ENCODE measurements around the gene SRPK2.
A peak's percentile ranks its signal among the peaks of the same experiment; 100 is the strongest.
"Not testable (repeated sequence)": the region's sequence is repeated elsewhere in the genome, so short reads cannot be mapped to it uniquely, and the experiment has no call there.

SRPK2 gene

GRCh38 chr7:105399043-105399725 lies 10.5 kb upstream of the SRPK2 start:
- Histone ChIP-seq H3K4me3 (no peak overlapping the region), H3K9me3 (no peaks in the 10 kb centered on the region), H3K4me1 (peaks cover 4% of the 10 kb centered on the region), H3K27me3 (ENCODE audit: low read depth) (no peaks in the 10 kb centered on the region), H3K36me3 (replicated peaks) (no peaks in the 10 kb centered on the region)
- in situ Hi-C loops (cut with MboI; ENCODE audit: low sequenced_read_pairs): no loop called here
- no peak for DNase-seq (ENCODE audit: low spot score in 2 of 2)

- in situ Hi-C loops (cut with MboI; ENCODE audit: low sequenced_read_pairs): no loop called here
- H3K9me3 ChIP-seq: no peaks in the 10 kb centered on the region
- H3K36me3 ChIP-seq (replicated peaks): no peaks in the 10 kb centered on the region
- H3K4me3 ChIP-seq: no peak overlapping the region
- no peak for DNase-seq (ENCODE audit: low spot score in 2 of 2)
- H3K4me1 ChIP-seq: peaks cover under 1% of the 10 kb centered on the region; the same call in 1 of the 2 replicates
- H3K27me3 ChIP-seq (ENCODE audit: low read depth): no peaks in the 10 kb centered on the region
Measured at GRCh38 chr7:105396566-105396965, 7.8 kb upstream of the SRPK2 start.

GRCh38 chr7:105391429-105391828 lies 2.7 kb upstream of the SRPK2 start:
- Histone ChIP-seq H3K27me3 (ENCODE audit: low read depth) (no peaks in the 10 kb centered on the region), H3K4me3 (no peak overlapping the region), H3K9me3 (no peaks in the 10 kb centered on the region), H3K36me3 (replicated peaks) (no peaks in the 10 kb centered on the region), H3K4me1 (peaks cover 7% of the 10 kb centered on the region)
- no peak for DNase-seq (ENCODE audit: low spot score in 2 of 2)
- in situ Hi-C loops (cut with MboI; ENCODE audit: low sequenced_read_pairs): no loop called here

GRCh38 chr7:105389889-105390288 lies 1.2 kb upstream of the SRPK2 start:
- H3K27me3 ChIP-seq (ENCODE audit: low read depth): no peaks in the 10 kb centered on the region
- DNase-seq (ENCODE audit: low spot score in 2 of 2): no peak
- in situ Hi-C loops (cut with MboI; ENCODE audit: low sequenced_read_pairs): no loop called here
- 0 out of 2 replicates have a peak, but pooled peaks cover 3% of the 10 kb centered on the region for H3K36me3 ChIP-seq (replicated peaks)
- H3K4me1 ChIP-seq: peaks cover 7% of the 10 kb centered on the region
- no peaks in the 10 kb centered on the region for H3K9me3 ChIP-seq
- no peak overlapping the region for H3K4me3 ChIP-seq

GRCh38 chr7:105389088-105389650 lies 448 bp upstream of the SRPK2 start:
- peaks cover 7% of the 10 kb centered on the region for H3K4me1 ChIP-seq
- peak; percentile 35 to 74 for DNase-seq (ENCODE audit: low spot score in 2 of 2)
- peak overlapping the region; percentile 35 for H3K4me3 ChIP-seq
- no peaks in the 10 kb centered on the region for H3K27me3 ChIP-seq (ENCODE audit: low read depth)
- in situ Hi-C loops (cut with MboI; ENCODE audit: low sequenced_read_pairs): no loop called here
- H3K36me3 ChIP-seq (replicated peaks): 0 out of 2 replicates have a peak, but pooled peaks cover 3% of the 10 kb centered on the region
- H3K9me3 ChIP-seq: no peaks in the 10 kb centered on the region

- in situ Hi-C loops (cut with MboI; ENCODE audit: low sequenced_read_pairs): no loop called here
Measured at GRCh38 chr7:105387508-105388355, 989 bp downstream of the SRPK2 start.

GRCh38 chr7:105377903-105378302 lies 10.8 kb downstream of the SRPK2 start:
- Histone ChIP-seq H3K36me3 (replicated peaks) (no peaks in the 10 kb centered on the region), H3K9me3 (no peaks in the 10 kb centered on the region), H3K4me1 (no peaks in the 10 kb centered on the region), H3K27me3 (ENCODE audit: low read depth) (no peaks in the 10 kb centered on the region), H3K4me3 (no peak overlapping the region)
- DNase-seq (ENCODE audit: low spot score in 2 of 2): no peak
- in situ Hi-C loops (cut with MboI; ENCODE audit: low sequenced_read_pairs): no loop called here

More at GRCh38 chr7:105387508-105388355, 989 bp downstream of the SRPK2 start:
- H3K36me3 ChIP-seq (replicated peaks): 0 out of 2 replicates have a peak, but pooled peaks cover 3% of the 10 kb centered on the region
- H3K9me3 ChIP-seq: no peaks in the 10 kb centered on the region
- no peaks in the 10 kb centered on the region for H3K27me3 ChIP-seq (ENCODE audit: low read depth)
- DNase-seq (ENCODE audit: low spot score in 2 of 2): peak; percentile 61 to 85
- H3K4me1 ChIP-seq: peaks cover 11% of the 10 kb centered on the region
- H3K4me3 ChIP-seq: peak overlapping the region; percentile 64

GRCh38 chr7:105376908-105377533 lies 11.7 kb downstream of the SRPK2 start:
- H3K9me3 ChIP-seq: no peaks in the 10 kb centered on the region
- H3K4me1 ChIP-seq: no peaks in the 10 kb centered on the region
- DNase-seq (ENCODE audit: low spot score in 2 of 2): no peak
- H3K4me3 ChIP-seq: no peak overlapping the region
- no peaks in the 10 kb centered on the region for H3K36me3 ChIP-seq (replicated peaks)
- in situ Hi-C loops (cut with MboI; ENCODE audit: low sequenced_read_pairs): no loop called here
- H3K27me3 ChIP-seq (ENCODE audit: low read depth): no peaks in the 10 kb centered on the region

GRCh38 chr7:105369944-105370343 lies 18.8 kb downstream of the SRPK2 start:
- DNase-seq (ENCODE audit: low spot score in 2 of 2): no peak
- Histone ChIP-seq H3K9me3 (no peaks in the 10 kb centered on the region), H3K27me3 (ENCODE audit: low read depth) (no peaks in the 10 kb centered on the region), H3K36me3 (replicated peaks) (no peaks in the 10 kb centered on the region), H3K4me3 (no peak overlapping the region), H3K4me1 (no peaks in the 10 kb centered on the region)
- in situ Hi-C loops (cut with MboI; ENCODE audit: low sequenced_read_pairs): no loop called here

GRCh38 chr7:105367458-105367857 lies 21.3 kb downstream of the SRPK2 start:
- in situ Hi-C loops (cut with MboI; ENCODE audit: low sequenced_read_pairs): no loop called here
- no peaks in the 10 kb centered on the region; the same call in 1 of the 2 replicates for H3K9me3 ChIP-seq
- H3K36me3 ChIP-seq (replicated peaks): no peaks in the 10 kb centered on the region
- H3K4me3 ChIP-seq: no peak overlapping the region
- no peak for DNase-seq (ENCODE audit: low spot score in 2 of 2)
- H3K27me3 ChIP-seq (ENCODE audit: low read depth): no peaks in the 10 kb centered on the region
- no peaks in the 10 kb centered on the region for H3K4me1 ChIP-seq

GRCh38 chr7:105365541-105366534 lies 22.9 kb downstream of the SRPK2 start:
- Histone ChIP-seq H3K4me1 (no peaks in the 10 kb centered on the region), H3K27me3 (ENCODE audit: low read depth) (no peaks in the 10 kb centered on the region), H3K36me3 (replicated peaks) (no peaks in the 10 kb centered on the region), H3K4me3 (no peak overlapping the region), H3K9me3 (peaks cover 2% of the 10 kb centered on the region; the same call in 1 of the 2 replicates)
- DNase-seq (ENCODE audit: low spot score in 2 of 2): no peak
- in situ Hi-C loops (cut with MboI; ENCODE audit: low sequenced_read_pairs): no loop called here

GRCh38 chr7:105364684-105365083 lies 24.0 kb downstream of the SRPK2 start:
- in situ Hi-C loops (cut with MboI; ENCODE audit: low sequenced_read_pairs): no loop called here
- Histone ChIP-seq H3K9me3 (peaks cover 2% of the 10 kb centered on the region; the same call in 1 of the 2 replicates), H3K36me3 (replicated peaks) (no peaks in the 10 kb centered on the region), H3K4me1 (peaks cover 4% of the 10 kb centered on the region), H3K4me3 (no peak overlapping the region), H3K27me3 (ENCODE audit: low read depth) (no peaks in the 10 kb centered on the region)
- DNase-seq (ENCODE audit: low spot score in 2 of 2): no peak

- H3K4me3 ChIP-seq; DNase-seq (ENCODE audit: low spot score in 2 of 2); in situ Hi-C loops (cut with MboI; ENCODE audit: low sequenced_read_pairs); H3K36me3 ChIP-seq (replicated peaks); H3K9me3 ChIP-seq; H3K27me3 ChIP-seq (ENCODE audit: low read depth): not testable (repeated sequence)
- peaks cover 15% of the 10 kb centered on the region for H3K4me1 ChIP-seq
Measured at GRCh38 chr7:105363657-105364056, 25.1 kb downstream of the SRPK2 start.
